K562 (cell line): ENCODE measurements around the gene FKBP15. TPM values are rescaled to one million over a fixed set of nuclear protein-coding genes. Genes with fewer than 3 reads are reported as not detected.

Source experiments
- ATAC-seq: fragments of 200-7000 bp; cut with Tn5 transposase; 3 replicates; pipeline ENCODE4 v1.9.1; 2020; ENCODE audit warnings: moderate library complexity
- BruUV-seq: library from RNA; stranded (reverse); fragments of 400-500 nt; replicated peaks from 2 replicates; lab custom pipeline; 2021; lab: Mats Ljungman, UMichigan
- CTCF ChIA-PET: fragments of 300-600 bp; formaldehyde crosslinking; extraction: SDS; loops from one replicate; lab custom pipeline; 2021; ENCODE audit warnings: low intra/inter-chr PET ratio; lab: Yijun Ruan, JAX
- POLR2A ChIA-PET: fragments of 300-600, 350-650 bp; sonication (Branson Sonifier 250); formaldehyde crosslinking; extraction: SDS; loops from one replicate; lab custom pipeline; 2021; ENCODE audit warnings: antibody characterized with exemption, inconsistent platforms; lab: Yijun Ruan, JAX
- DNase-seq, 4 experiments: peaks; one replicate each; pipeline versions ENCODE4 v3.0.0 to v3.0.0-alpha.2; 2011 to 2018; ENCODE audit warnings: low spot score in 3 of 4, mixed read lengths in 3 of 4; ENCODE audit errors: extremely low read depth in 1 of 4
- FAIRE-seq: peaks from 2 replicates; lab custom pipeline; 2011; peaks lifted over from hg19 to GRCh38; lab: Jason Lieb, UNC
- H2AFZ ChIP-seq: 2 replicates; pipeline ENCODE4 v1.6.0; 2011; ENCODE audit warnings: low read depth, low read length, control low read depth, inconsistent platforms
- H3K27ac ChIP-seq: fragments of 200-600 bp; 3 replicates; pipeline ENCODE4 v1.8.0; 2011; ENCODE audit warnings: low read depth, mild to moderate bottlenecking, control low read depth, inconsistent platforms, low read length, moderate library complexity, mixed read lengths; ENCODE audit errors: extremely low read depth
- H3K27me3 ChIP-seq, 2 experiments: fragments of 300-600 bp in 1 of 2; 2 replicates in 1 of 2; 3 replicates in 1 of 2; pipeline versions ENCODE4 v1.6.0 to v1.8.0; 2011; ENCODE audit warnings: inconsistent platforms in 2 of 2, low read length in 2 of 2, mild to moderate bottlenecking in 1 of 2, mixed read lengths in 1 of 2, moderate library complexity in 1 of 2; ENCODE audit not compliant: control insufficient read depth in 2 of 2, insufficient read depth in 2 of 2
- H3K36me3 ChIP-seq: fragments of 300-600 bp; 3 replicates; pipeline ENCODE4 v1.8.0; 2011; ENCODE audit warnings: mild to moderate bottlenecking, low read length, inconsistent platforms; ENCODE audit not compliant: control insufficient read depth, insufficient read depth
- H3K4me1 ChIP-seq, 2 experiments: fragments of 200-600 bp in 1 of 2; replicated peaks in 1 of 2; 2 replicates in 1 of 2; 3 replicates in 1 of 2; pipeline versions ENCODE4 v1.5.1 to v1.8.0; 2011; ENCODE audit warnings: inconsistent platforms in 2 of 2, low read length in 2 of 2, mild to moderate bottlenecking in 1 of 2, mixed read lengths in 1 of 2, moderate library complexity in 1 of 2; ENCODE audit not compliant: control insufficient read depth in 2 of 2, insufficient read depth in 2 of 2
- H3K4me2 ChIP-seq: 2 replicates; pipeline ENCODE4 v1.6.1; 2011; ENCODE audit warnings: low read length, control low read depth, inconsistent platforms, mixed read lengths; ENCODE audit not compliant: insufficient read depth
- H3K4me3 ChIP-seq: fragments of 200-600 bp; sonication (generic), shearing (Covaris generic); 2 replicates; pipeline ENCODE4 v1.5.1; 2016; ENCODE audit warnings: control low read depth, inconsistent platforms
- H3K79me2 ChIP-seq: fragments of 200-600 bp; 3 replicates; pipeline ENCODE4 v1.8.0; 2011; ENCODE audit warnings: low read length, inconsistent platforms; ENCODE audit not compliant: control insufficient read depth, insufficient read depth
- H3K9ac ChIP-seq, 2 experiments: 2 replicates each; pipeline versions ENCODE4 v1.6.0 to v1.6.1; 2011; ENCODE audit warnings: low read depth in 2 of 2, low read length in 2 of 2, control low read depth in 1 of 2, inconsistent platforms in 1 of 2, mild to moderate bottlenecking in 1 of 2, mixed read lengths in 1 of 2; ENCODE audit not compliant: insufficient read depth in 1 of 2
- H3K9me1 ChIP-seq: one replicate; pipeline ENCODE4 v1.6.0; 2011; ENCODE audit warnings: inconsistent platforms, mild to moderate bottlenecking, low read length, moderate library complexity; ENCODE audit not compliant: control insufficient read depth, insufficient read depth
- H3K9me3 ChIP-seq: replicated peaks from 2 replicates; pipeline ENCODE4 v1.5.1; 2011; ENCODE audit warnings: low read depth, low read length, inconsistent platforms; ENCODE audit not compliant: control insufficient read depth, insufficient read depth
- H4K20me1 ChIP-seq: replicated peaks from 2 replicates; pipeline ENCODE4 v1.6.1; 2011; ENCODE audit warnings: low read length, inconsistent platforms, mixed read lengths; ENCODE audit not compliant: control insufficient read depth, insufficient read depth
- CBFA2T2 ChIP-seq: fragments of 450-650 bp; conservative IDR thresholded peaks from 2 replicates; pipeline ENCODE4 v1.6.1; 2017; ENCODE audit warnings: mild to moderate bottlenecking
- CBFA2T3 ChIP-seq: fragments of 450-650 bp; IDR thresholded peaks from 2 replicates; pipeline ENCODE4 v1.6.1; 2017
- POLR2H ChIP-seq: IDR thresholded peaks from 2 replicates; pipeline ENCODE4 v1.6.1; 2016; ENCODE audit warnings: missing genetic modification characterization, low read depth, mild to moderate bottlenecking, control low read depth, missing compliant biosample characterization, moderate library complexity
- SMARCB1 ChIP-seq: IDR thresholded peaks from 2 replicates; pipeline ENCODE4 v1.6.1; 2011; ENCODE audit warnings: improper control_type of control experiment, low read depth; ENCODE audit not compliant: insufficient read length
- TAL1 ChIP-seq: fragments of 450-650 bp; IDR thresholded peaks from 2 replicates; pipeline ENCODE4 v1.6.1; 2016; ENCODE audit warnings: mild to moderate bottlenecking
- TBL1XR1 ChIP-seq, 2 experiments: IDR thresholded peaks; 2 replicates each; pipeline ENCODE4 v1.6.1; 2012; ENCODE audit warnings: improper control_type of control experiment in 2 of 2, low read length in 2 of 2, mild to moderate bottlenecking in 1 of 2
- TEAD4 ChIP-seq, 2 experiments: sonication (generic) in 1 of 2; formaldehyde crosslinking in 1 of 2; IDR thresholded peaks; 2 replicates each; pipeline versions ENCODE4 v1.6.1 to v1.8.0; 2012 to 2022; ENCODE audit warnings: borderline replicate concordance in 1 of 2, inconsistent platforms in 1 of 2, low read length in 1 of 2, mild to moderate bottlenecking in 1 of 2, missing genetic modification reagents in 1 of 2
- WGBS: fragments of 100-300 bp; shearing (Covaris generic); methylation state at CpG from one replicate; pipeline ENCODE4 v1.1.6; 2016; ENCODE audit warnings: low coverage, mixed read lengths; ENCODE audit not compliant: insufficient coverage; ENCODE audit errors: missing lambda C conversion rate; 5-methylcytosine and 5-hydroxymethylcytosine counted together
- in situ Hi-C: fragments of 300-500 bp; cut with MboI; formaldehyde crosslinking; loops from 4 replicates; pipeline ENCODE4 v1.15.0; 2018; ENCODE audit warnings: inconsistent platforms, mixed read lengths
- intact Hi-C: fragments of 100-400 bp; cut with micrococcal nuclease; formaldehyde crosslinking; loops from 2 replicates; pipeline ENCODE4 v1.14.2; 2022
- polyA plus RNA-seq, 8 experiments: library from polyadenylated mRNA; depleted of rRNA in 4 of 8; stranded (reverse) in 5 of 8; unstranded in 3 of 8; fragments of >200 nt; fragmentation: Nextera tagmentation in 2 of 8; fragmentation: Illumina TruSeq in 1 of 8; extraction: Ambion mirVana in 2 of 8; extraction: Trizol in 1 of 8; gene quantifications; 2 replicates each; pipeline versions ENCODE4 v1.2.1 to v1.2.3, GENCODE V29; 2011 to 2014; ENCODE audit warnings: inconsistent platforms in 1 of 8, missing spikeins in 1 of 8
- total RNA-seq, 7 experiments: library from RNA; depleted of rRNA in 6 of 7; stranded (reverse); fragments of >200 nt in 6 of 7; fragmentation: Illumina TruSeq in 2 of 7; extraction: Trizol in 2 of 7; gene quantifications; 2 replicates each; pipeline versions ENCODE4 v1.2.1 to v1.2.3, GENCODE V29; 2011 to 2021; ENCODE audit warnings: low replicate concordance in 1 of 7

FKBP15 gene
- total and polyA plus RNA-seq, 9 of the 15 experiments (the other 6 are each of a cell fraction or from before 2014, with no cell fraction given), result 8.7 to 38.0 (median 18.9) TPM

- Histone ChIP-seq H3K4me2 (no peak overlapping the region), H3K27me3 (no peaks in the 10 kb centered on the region), H3K27ac (no peak overlapping the region), H3K9me1 (no peaks in the 10 kb centered on the region), H4K20me1 (no peaks in the 10 kb centered on the region), H3K4me3 (no peak overlapping the region), H2AFZ (no peak overlapping the region), H3K4me1 (peaks cover 0 to 4% of the 10 kb centered on the region in 2 experiments; a peak in 1 of 5 replicates), H3K36me3 (peaks cover 50% of the 10 kb centered on the region), H3K9ac (no peak overlapping the region), H3K79me2 (no peaks in the 10 kb centered on the region), H3K9me3 (no peaks in the 10 kb centered on the region)
- peak in 1 of 4 experiments; percentile 17 for DNase-seq
- WGBS, result 78% methylated on average over 4 of the region's 4 CpGs
- no TSS peak for BruUV-seq
- TF ChIP-seq POLR2H (tag) (0 out of 2 replicates have a peak, but pooled peaks have one; percentile 6), TEAD4 (IDR thresholded peaks at IDR 0.05; ENCODE audit: low read length) (peak; percentile 70), TEAD4 (CRISPR knock-in tag; IDR thresholded peaks at IDR 0.05; ENCODE audit: borderline replicate concordance) (no peak), CBFA2T2 (peak; percentile 37; the same call in 1 of the 2 replicates), SMARCB1 (no peak), TAL1 (peak; percentile 54), TBL1XR1 (IDR thresholded peaks at IDR 0.05; ENCODE audit: low read length in 2 of 2) (no peak), CBFA2T3 (peak; percentile 68)
- in situ Hi-C loops, result no loop called here
- FAIRE-seq, result no peak
- intact Hi-C loops, result no loop called here
- POLR2A ChIA-PET, result no interaction called here
- no peak for ATAC-seq
- CTCF ChIA-PET, result no interaction called here
Observed at GRCh38 chr9:113267911-113268566, 47.0 kb upstream of the FKBP15 start.
